ENCODE data around the gene SPDYA.

SPDYA gene

DNA sequence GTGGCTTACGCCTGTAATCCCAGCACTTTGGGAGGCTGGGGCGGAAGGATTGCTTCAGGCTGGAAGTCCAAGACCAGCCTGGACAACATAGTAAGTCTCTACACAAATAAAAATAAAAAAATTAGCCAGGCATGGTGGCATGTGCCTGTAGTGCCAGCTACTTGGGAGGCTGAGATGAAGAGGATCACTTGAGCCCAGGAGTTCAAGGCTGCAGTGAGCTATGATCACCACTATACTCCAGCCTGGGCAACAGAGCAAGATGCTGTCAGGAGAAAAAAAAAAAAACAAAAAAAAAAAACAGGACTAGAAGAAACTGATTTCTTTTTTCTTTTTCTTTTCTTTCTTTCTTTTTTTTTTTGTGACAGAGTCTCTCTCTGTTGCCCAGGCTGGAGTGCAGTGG lies 13.6 kb downstream of the SPDYA start:
- no peak for DNase-seq (ENCODE audit: low read depth)
- no peak overlapping the region for H3K4me3 ChIP-seq (replicated peaks; ENCODE audit: low read depth, low read length)
- TF ChIP-seq, protein P1, sequence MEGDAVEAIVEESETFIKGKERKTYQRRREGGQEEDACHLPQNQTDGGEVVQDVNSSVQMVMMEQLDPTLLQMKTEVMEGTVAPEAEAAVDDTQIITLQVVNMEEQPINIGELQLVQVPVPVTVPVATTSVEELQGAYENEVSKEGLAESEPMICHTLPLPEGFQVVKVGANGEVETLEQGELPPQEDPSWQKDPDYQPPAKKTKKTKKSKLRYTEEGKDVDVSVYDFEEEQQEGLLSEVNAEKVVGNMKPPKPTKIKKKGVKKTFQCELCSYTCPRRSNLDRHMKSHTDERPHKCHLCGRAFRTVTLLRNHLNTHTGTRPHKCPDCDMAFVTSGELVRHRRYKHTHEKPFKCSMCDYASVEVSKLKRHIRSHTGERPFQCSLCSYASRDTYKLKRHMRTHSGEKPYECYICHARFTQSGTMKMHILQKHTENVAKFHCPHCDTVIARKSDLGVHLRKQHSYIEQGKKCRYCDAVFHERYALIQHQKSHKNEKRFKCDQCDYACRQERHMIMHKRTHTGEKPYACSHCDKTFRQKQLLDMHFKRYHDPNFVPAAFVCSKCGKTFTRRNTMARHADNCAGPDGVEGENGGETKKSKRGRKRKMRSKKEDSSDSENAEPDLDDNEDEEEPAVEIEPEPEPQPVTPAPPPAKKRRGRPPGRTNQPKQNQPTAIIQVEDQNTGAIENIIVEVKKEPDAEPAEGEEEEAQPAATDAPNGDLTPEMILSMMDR (IDR thresholded peaks at IDR 0.05; ENCODE audit: low read length, missing control alignments): no peak

DNA sequence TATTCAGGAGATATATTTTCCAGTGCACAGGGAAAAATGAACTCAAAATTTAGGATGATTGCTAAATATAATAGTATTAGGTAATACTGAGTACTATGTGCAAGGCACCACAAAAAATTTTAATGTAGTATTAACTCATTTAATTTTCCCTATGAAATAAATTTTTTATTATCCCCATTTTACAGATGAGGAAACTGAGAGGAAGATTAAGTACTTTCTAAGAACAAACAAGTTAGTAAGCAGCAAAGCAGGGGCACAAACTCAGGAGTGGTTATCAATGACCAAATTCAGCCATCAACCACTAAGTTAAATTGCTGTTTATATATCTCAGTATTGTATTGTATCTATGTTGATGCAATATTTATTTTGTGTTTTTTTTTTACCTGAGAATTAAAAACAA lies 14.2 kb downstream of the SPDYA start:
- no peak for DNase-seq (ENCODE audit: low read depth)
- H3K4me3 ChIP-seq (replicated peaks; ENCODE audit: low read depth, low read length): no peak overlapping the region
- TF ChIP-seq, protein P1 (IDR thresholded peaks at IDR 0.05; ENCODE audit: low read length, missing control alignments): no peak

DNA sequence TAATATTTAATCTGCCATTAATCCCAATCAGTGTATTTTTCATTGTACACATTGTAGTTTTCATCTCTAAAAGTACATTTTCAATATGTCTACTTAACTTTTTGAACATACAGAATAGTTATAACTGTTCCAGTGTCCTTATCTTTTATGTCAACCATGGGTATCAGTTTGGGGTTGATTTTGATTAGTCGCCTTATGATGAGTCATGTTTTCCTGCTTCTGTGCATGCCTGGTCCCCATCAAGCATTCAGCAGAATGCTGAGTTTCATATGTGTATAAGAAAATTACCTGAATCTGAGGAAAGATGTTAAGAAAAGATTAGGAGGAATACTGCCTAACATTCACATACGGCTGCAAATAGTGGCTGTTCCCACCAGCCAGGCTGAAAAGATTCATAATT lies 17.7 kb downstream of the SPDYA start:
- peak; percentile 16 for DNase-seq (ENCODE audit: low read depth)
- no peak overlapping the region for H3K4me3 ChIP-seq (replicated peaks; ENCODE audit: low read depth, low read length)
- TF ChIP-seq, protein P1 (IDR thresholded peaks at IDR 0.05; ENCODE audit: low read length, missing control alignments): no peak

DNA sequence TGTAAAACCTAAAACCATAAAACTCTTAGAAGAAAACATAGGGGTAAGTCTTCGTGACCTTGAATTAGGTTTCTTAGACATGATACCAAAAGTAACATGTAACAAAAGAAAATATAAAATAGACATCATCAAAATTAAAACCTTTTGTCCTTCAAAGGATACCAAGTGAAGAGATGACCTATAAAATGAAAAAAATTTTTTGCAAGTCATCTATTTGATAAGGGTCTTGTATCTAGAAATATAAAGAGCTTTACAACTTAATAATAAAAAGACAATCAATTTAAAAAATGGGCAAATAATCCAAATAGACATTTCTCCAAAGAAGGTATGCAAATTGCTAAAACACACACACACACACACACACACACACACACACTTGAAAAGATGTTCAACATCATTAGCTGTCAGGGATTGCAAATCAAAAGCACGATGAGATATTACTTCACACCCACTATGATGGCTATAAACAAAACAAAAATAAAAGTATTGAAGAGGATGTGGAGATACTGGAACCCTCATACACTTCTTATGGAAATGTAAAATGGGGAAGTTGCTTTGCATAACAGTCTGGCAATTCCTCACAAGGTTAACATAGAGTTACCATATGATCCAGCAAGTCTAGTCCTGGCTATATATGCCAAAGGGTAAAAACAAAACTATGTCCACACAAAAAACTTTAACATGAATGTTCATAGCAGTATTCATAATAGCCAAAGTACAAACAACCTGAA lies 23.3 kb downstream of the SPDYA start:
- no peak overlapping the region for H3K4me3 ChIP-seq (replicated peaks; ENCODE audit: low read depth, low read length)
- TF ChIP-seq, protein P1 (IDR thresholded peaks at IDR 0.05; ENCODE audit: low read length, missing control alignments): no peak
- no peak for DNase-seq (ENCODE audit: low read depth)

DNA sequence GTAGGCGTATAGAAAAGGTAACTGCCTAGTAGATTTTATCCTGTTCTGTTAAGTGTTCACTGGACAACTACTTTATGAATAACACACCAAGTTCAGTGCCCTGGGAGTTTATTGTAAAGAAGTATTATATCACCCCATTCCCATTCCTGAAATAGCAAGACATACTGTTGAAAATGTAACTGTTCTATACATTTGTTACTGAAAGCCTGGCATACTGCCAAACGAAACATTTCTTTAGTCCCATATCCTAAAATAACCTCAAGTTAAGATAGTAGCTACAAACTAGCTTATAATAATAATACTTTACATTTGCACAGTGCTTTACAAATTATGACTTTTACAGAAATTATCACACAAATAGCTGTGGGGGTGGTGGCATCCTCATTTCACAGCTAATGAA lies 25.1 kb downstream of the SPDYA start:
- H3K4me3 ChIP-seq (replicated peaks; ENCODE audit: low read depth, low read length): no peak overlapping the region
- TF ChIP-seq, protein P1 (IDR thresholded peaks at IDR 0.05; ENCODE audit: low read length, missing control alignments): no peak
- DNase-seq (ENCODE audit: low read depth): peak; percentile 18

DNA sequence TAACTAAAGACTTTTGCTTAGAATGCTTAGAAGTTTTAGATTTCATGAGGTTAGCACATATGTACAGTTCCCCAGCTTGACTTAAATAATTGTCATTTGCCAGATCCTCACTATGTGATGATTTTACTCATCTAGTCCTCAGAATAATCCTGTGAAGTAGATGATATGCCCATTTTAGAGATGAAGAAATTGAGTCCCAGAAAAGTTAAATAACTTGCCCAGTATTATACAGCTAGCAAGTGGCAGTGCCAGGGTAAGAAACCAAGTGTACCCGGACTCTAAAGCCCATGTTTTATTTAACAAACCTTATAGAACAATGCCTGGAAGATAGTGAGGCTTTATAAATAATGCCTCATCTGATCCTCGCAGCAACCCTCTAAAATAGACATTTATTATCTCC lies 28.3 kb downstream of the SPDYA start:
- DNase-seq (ENCODE audit: low read depth): no peak
- no peak overlapping the region for H3K4me3 ChIP-seq (replicated peaks; ENCODE audit: low read depth, low read length)
- TF ChIP-seq, protein P1 (IDR thresholded peaks at IDR 0.05; ENCODE audit: low read length, missing control alignments): no peak

DNA sequence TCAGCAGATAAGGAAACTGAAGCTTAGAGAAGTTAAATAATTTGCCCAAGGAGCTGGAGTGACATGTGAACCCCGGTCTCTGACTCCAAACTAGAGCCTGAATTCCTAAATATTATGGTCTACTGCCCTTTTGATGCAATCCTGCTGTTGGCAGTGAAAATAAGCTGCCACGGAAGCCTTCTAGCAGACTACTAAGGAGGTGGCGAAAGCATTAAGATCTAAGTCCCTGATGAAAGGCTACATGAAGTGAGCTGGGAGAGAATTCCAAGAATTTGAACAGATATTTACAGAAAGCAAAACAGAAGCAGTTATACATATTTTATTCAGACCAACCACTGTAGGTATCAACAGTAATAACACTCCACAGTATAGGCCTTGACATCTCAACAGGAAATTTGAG lies 31.4 kb downstream of the SPDYA start:
- H3K4me3 ChIP-seq (replicated peaks; ENCODE audit: low read depth, low read length): no peak overlapping the region
- TF ChIP-seq, protein P1 (IDR thresholded peaks at IDR 0.05; ENCODE audit: low read length, missing control alignments): no peak
- peak; percentile 6 for DNase-seq (ENCODE audit: low read depth)

All from fibroblast of pulmonary artery (primary cell).